Stimulated activated CD8-positive, alpha-beta memory T cell treated with anti-CD3 and anti-CD28 coated beads, Interleukin-2, amount 100 ng/mL, for 1 hour (primary cell): ENCODE data around the gene P2RY14.

Source experiments
- DNase-seq, 2 donors: peaks; one replicate each; pipeline ENCODE4 v3.0.0-alpha.2; 2020; ENCODE audit warnings: low read depth in 2 of 2

The P2RY14 gene

DNA sequence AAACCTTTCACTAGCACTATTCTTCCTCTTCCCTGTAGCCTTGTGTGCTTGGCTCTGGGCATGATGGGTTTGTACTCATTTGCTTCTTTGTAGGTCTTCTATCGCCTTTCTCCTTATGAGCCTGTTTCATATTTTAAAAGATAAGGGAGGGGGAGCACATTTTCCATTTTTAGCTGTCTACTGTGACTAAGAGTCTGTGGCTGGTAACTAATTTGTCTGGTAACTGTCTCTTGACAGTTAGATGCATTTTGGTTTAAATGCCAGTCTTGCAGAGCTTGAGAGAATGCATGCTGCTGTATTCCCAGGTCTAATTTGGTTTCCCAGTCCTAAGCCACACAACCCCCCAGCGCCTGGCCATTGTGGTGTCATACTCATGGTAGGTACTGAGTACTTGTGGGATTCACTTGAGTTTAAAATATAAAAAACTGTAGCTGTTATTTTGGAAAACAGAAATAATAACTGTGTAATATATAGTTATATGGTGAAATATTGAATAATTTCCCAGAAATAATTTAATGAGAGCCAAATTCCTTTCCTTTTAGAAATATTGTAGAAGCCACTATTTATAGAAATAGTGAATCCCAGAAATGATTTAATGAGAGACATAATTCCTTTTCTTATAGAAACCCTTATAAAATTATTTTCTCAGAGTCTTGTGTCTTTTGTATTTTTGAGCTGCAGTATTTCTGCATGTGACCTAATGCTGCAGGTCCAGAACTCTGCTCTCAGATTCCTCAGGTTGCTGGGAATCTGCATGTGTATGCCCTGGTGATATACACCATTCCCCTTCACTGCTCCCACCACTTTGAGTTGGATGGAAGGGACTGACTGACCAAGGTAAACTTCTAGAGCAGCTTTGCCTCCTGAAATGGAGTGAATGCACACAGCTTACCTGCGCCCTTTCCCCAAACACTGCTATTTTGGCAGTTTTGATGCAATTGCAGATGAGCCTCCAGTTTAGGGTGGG is 61.4 kb downstream of the P2RY14 start:
- no peak for DNase-seq

GRCh38 chr3:151214459-151214858 is 63.9 kb downstream of the P2RY14 start:
- no peak for DNase-seq

- no peak for DNase-seq
These were observed 64.5 kb downstream of the P2RY14 start for GRCh38 chr3:151213881-151214280.

DNA sequence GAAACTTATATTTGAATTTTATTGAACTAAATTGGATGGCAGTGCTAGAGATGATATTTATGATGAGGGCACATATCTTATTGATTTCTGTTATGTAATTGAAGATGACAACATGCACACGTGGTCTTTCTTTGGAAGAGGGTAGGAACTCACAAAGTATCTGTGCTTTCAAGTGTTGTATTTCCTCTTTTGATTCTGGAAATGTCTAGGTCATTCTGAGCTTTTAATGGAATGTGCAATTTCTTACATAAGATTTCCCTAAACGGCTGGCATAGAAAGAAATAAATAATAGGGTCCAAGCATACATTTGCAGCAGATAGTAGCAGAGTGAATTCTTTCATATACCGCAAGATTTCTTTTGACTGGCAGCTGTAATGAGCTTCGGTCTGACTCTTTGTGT is 65.2 kb downstream of the P2RY14 start:
- DNase-seq: no peak

- DNase-seq: no peak
These were observed 67.5 kb downstream of the P2RY14 start for GRCh38 chr3:151210676-151211381.

- DNase-seq: no peak
These were observed 68.7 kb downstream of the P2RY14 start for GRCh38 chr3:151209654-151210053.

- no peak for DNase-seq
These were observed 72.1 kb downstream of the P2RY14 start for GRCh38 chr3:151206201-151206600.

DNA sequence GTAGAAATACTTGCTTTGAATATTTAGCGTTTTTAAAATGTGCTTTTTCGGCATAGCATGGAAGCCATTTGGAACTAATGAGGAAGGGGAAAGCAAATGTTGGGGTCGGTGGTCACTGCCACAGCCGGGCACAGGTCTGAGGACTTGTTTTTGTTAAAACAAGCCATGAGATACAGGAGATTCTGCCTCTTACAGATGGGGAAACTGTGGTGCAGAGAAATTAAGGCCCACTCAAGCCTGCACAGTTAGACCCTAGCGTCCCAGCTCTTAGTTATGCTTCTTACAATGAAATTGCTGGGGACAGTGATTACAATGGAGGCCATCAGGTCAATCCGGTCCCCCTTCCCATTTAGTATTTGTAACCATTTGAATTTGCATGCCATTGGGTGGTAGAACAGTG is 72.9 kb downstream of the P2RY14 start:
- DNase-seq: no peak

GRCh38 chr3:151204530-151205402 is 73.6 kb downstream of the P2RY14 start:
- no peak for DNase-seq

DNA sequence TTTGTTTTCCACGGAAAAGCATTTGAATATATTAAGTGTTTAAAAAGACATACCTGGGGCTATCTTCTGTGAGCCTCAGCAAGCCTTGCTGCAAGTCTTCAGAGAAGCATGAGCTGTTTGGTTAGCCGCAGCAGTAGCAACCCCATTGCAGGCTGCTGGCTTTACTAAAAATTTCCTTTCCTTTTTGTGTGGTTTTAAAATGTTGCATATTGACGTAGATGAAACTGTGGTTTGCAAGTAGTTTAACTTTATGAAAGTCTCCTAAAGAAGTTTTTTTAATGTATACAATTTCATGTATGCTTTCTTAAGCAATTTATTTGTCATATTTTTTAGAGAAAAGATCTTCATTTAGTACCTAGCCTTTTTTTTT is 75.3 kb downstream of the P2RY14 start, which contains the start of gene GPR171:
Gene GPR171, minus strand, starts transcription at position 166 of the 370 bp plus-strand sequence. CDS start 3,830 bp downstream, outside the sequence.
- DNase-seq: peak; percentile 32 to 43

GRCh38 chr3:151201051-151201730 is 77.2 kb downstream of the P2RY14 start:
- no peak for DNase-seq

DNA sequence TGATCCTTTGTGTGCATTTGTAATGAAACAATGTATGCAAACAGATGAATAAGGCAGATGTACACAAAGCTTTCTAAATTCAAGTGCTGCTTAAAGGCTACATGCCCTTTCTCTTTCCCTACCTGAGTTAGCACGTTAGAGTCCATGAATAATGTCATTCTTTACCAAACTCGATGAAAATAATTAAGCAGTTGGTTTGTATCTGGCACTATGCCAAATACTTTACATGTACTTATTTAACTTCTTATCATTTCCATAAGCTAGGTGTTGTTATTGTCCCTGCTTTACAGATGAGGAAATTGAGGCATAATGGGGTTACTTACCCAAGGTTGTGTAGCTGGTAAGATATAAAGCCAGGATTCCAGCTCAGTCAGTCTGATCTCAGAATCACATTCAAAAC is 77.8 kb downstream of the P2RY14 start:
- no peak for DNase-seq

DNA sequence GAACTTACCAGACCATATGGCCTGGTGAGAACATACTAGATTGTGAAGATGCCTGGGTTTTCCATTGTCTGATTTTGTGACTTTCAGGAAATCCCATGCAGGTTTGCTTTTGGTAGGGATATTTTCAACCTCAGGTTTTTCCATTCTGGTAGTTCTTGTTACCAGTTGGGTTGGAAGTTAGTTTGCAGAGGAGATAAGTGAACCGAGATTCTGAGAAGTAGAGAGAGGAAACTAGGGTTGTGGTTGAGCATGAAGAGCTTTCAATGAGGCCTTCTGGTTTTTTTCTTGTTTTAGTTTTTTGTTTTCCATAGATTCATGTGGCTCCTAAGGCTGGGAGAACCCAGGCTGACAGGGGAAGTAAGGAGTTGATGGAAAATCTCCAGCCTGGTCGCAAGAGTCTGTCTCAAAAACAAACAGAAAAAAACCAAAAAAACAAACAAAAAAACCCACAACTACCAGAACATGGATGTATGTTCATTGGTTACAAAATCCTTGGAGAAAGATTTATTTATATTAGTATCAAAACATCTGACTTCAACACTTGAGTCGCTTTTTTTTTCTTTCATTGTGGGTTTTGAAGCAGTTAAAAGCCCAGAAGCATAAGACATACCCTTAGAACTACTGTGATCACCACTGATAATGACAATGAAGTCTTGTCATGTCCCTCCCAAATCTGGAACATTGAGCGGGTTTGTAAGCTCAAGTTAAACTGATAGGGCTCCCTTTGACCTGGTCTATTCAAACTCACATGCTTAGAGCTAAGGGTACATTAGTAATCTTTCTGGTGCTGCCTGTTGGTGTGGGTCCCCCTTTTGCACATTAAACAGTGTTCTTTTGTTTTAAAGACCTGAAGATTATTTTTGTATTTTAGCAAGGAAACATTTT is 78.5 kb downstream of the P2RY14 start:
- no peak for DNase-seq

GRCh38 chr3:151198849-151199248 is 79.5 kb downstream of the P2RY14 start:
- DNase-seq: no peak

- no peak for DNase-seq
These were observed 80.2 kb downstream of the P2RY14 start for GRCh38 chr3:151197981-151198767.

DNA sequence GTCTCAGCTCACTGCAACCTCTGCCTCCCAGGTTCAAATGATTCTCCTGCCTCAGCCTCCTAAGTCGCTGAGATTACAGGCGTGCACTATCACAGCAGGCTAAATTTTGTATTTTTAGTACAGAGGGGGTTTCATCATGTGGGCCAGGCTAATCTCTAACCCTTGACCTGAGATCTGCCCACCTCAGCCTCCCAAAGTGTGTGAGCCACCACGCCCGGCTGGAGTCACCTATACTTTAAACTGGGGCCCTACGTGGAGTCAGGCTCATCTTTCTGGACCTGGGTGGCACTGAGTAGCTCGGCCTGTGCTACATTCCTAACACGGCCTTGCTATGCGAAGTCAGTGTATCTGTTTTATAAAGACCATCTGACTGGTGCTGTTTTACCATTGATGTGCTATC is 81.1 kb downstream of the P2RY14 start:
- DNase-seq: no peak

GRCh38 chr3:151196434-151196833 is 81.9 kb downstream of the P2RY14 start:
- no peak for DNase-seq

DNA sequence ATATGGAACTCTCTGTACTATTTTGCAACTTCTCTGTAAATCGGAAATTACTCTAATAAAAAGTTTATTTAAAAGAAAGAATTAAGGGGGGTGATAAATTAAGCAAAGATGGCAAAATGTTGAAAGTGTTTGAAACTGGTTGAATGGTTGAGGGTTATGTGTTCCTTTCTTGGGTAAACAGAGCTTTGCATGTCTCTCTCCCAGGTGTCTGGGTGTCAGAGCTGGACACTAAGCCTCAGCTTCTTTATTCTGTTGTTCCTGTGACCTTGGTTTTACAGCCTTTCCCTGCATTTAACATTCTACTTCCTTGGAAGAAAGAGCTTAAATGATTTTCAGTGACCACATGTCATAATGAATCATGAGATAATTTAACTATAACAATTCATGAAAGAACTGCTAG is 82.5 kb downstream of the P2RY14 start:
- no peak for DNase-seq

DNA sequence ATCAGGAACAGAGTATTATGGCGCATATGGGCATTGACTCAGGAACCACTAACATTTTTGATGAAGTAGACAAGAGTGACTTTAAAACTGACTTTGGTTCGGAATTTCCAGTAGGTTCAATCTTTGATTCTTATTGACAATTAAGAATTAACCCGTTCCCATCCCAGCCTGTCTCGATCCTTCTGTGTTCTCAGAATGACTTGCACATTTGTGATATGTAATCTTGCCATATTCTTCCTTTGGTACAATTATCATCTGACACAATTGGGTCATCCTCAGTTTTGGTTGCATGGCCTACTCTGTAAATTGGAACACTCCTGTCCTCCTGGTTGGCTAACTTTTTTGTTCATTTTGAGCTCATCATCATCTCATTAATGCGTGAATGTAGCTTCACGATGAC is 85.8 kb downstream of the P2RY14 start:
- no peak for DNase-seq

- DNase-seq: no peak
These were observed 87.2 kb downstream of the P2RY14 start for GRCh38 chr3:151191095-151191494.
